Liver (tissue), 9 donors: Measurements from ENCODE around the gene TBC1D9. TPM values are rescaled to one million over a fixed set of nuclear protein-coding genes. Genes with fewer than 3 reads are reported as not detected.

Source experiments
- DNase-seq: peaks from one replicate; pipeline ENCODE4 v3.0.0-alpha.2; 2017; ENCODE audit warnings: low spot score
- H3K27ac ChIP-seq, 2 donors: one replicate each; pipeline ENCODE4 v1.7.0; 2013; ENCODE audit warnings: inconsistent platforms in 2 of 2, low read length in 2 of 2, control low read depth in 1 of 2, low read depth in 1 of 2, mild to moderate bottlenecking in 1 of 2
- H3K27me3 ChIP-seq, 4 donors: one replicate each; pipeline versions ENCODE4 v1.6.1 to v1.7.0; 2013; ENCODE audit warnings: low read length in 3 of 4, inconsistent platforms in 1 of 4, mild to moderate bottlenecking in 1 of 4, moderate library complexity in 1 of 4; ENCODE audit not compliant: control insufficient read depth in 4 of 4, insufficient read depth in 4 of 4
- H3K36me3 ChIP-seq, 4 donors: one replicate each; pipeline versions ENCODE4 v1.6.1 to v1.7.0; 2013; ENCODE audit warnings: low read length in 3 of 4, mild to moderate bottlenecking in 3 of 4, low read depth in 1 of 4, moderate library complexity in 1 of 4; ENCODE audit not compliant: control insufficient read depth in 4 of 4, insufficient read depth in 3 of 4
- H3K4me1 ChIP-seq, 4 donors: one replicate each; pipeline versions ENCODE4 v1.6.1 to v1.7.0; 2013; ENCODE audit warnings: low read length in 3 of 4, mild to moderate bottlenecking in 3 of 4, moderate library complexity in 1 of 4; ENCODE audit not compliant: control insufficient read depth in 4 of 4, insufficient read depth in 4 of 4
- H3K4me3 ChIP-seq, 3 donors: one replicate each; pipeline versions ENCODE4 v1.6.1 to v1.7.0; 2013; ENCODE audit warnings: low read length in 3 of 3, control low read depth in 1 of 3, low read depth in 1 of 3, mild to moderate bottlenecking in 1 of 3
- H3K9ac ChIP-seq, 2 donors: one replicate each; pipeline ENCODE4 v1.7.0; 2013; ENCODE audit warnings: low read length in 2 of 2, mild to moderate bottlenecking in 2 of 2, moderate library complexity in 2 of 2, control low read depth in 1 of 2, low read depth in 1 of 2
- H3K9me3 ChIP-seq, 4 donors: one replicate each; pipeline versions ENCODE4 v1.6.1 to v1.7.0; 2013; ENCODE audit warnings: low read length in 3 of 4; ENCODE audit not compliant: control insufficient read depth in 4 of 4
- EGR1 ChIP-seq, 2 donors: IDR thresholded peaks; 2 replicates each; pipeline ENCODE4 v1.6.1; 2016 to 2018; ENCODE audit warnings: antibody characterized with exemption in 2 of 2, low read depth in 2 of 2
- FOXA1 ChIP-seq: IDR thresholded peaks from 2 replicates; pipeline ENCODE4 v1.6.1; 2016; ENCODE audit warnings: antibody characterized with exemption
- GABPA ChIP-seq, 2 donors: IDR thresholded peaks in 1 of 2; conservative IDR thresholded peaks in 1 of 2; 2 replicates each; pipeline ENCODE4 v1.6.1; 2016; ENCODE audit warnings: antibody characterized with exemption in 2 of 2, mild to moderate bottlenecking in 1 of 2, moderate library complexity in 1 of 2
- HNF4A ChIP-seq, 2 donors: conservative IDR thresholded peaks; 2 replicates each; pipeline ENCODE4 v1.6.1; 2016; ENCODE audit warnings: antibody characterized with exemption in 2 of 2, mild to moderate bottlenecking in 2 of 2
- HNF4G ChIP-seq: IDR thresholded peaks from 2 replicates; pipeline ENCODE4 v1.6.1; 2016; ENCODE audit warnings: antibody characterized with exemption
- RAD21 ChIP-seq, 2 donors: IDR thresholded peaks; 2 replicates each; pipeline ENCODE4 v1.6.1; 2016; ENCODE audit warnings: antibody characterized with exemption in 2 of 2, mild to moderate bottlenecking in 2 of 2
- RXRA ChIP-seq, 2 donors: IDR thresholded peaks; 2 replicates each; pipeline ENCODE4 v1.6.1; 2017 to 2018; ENCODE audit warnings: antibody characterized with exemption in 2 of 2, mild to moderate bottlenecking in 1 of 2
- SP1 ChIP-seq: IDR thresholded peaks from 2 replicates; pipeline ENCODE4 v1.6.1; 2018; ENCODE audit warnings: antibody characterized with exemption, mild to moderate bottlenecking
- TAF1 ChIP-seq: conservative IDR thresholded peaks from 2 replicates; pipeline ENCODE4 v1.6.1; 2016; ENCODE audit warnings: antibody characterized with exemption, mild to moderate bottlenecking
- YY1 ChIP-seq: IDR thresholded peaks from 2 replicates; pipeline ENCODE4 v1.6.1; 2016; ENCODE audit warnings: antibody characterized with exemption, mild to moderate bottlenecking
- WGBS: extraction: QIAGEN DNeasy Blood & Tissue Kit; methylation state at CpG from one replicate; pipeline ENCODE4 v1.1.7; 2013; 5-methylcytosine and 5-hydroxymethylcytosine counted together
- polyA plus RNA-seq, 2 donors: library from polyadenylated mRNA; stranded (reverse) in 1 of 2; unstranded in 1 of 2; fragments of 200-250 nt in 1 of 2; fragments of >200 nt in 1 of 2; fragmentation: Nextera tagmentation in 1 of 2; extraction: Ambion mirVana in 1 of 2; gene quantifications; one replicate each; pipeline versions ENCODE4 v1.2.1 to v1.2.3, GENCODE V29; 2013 to 2015
- total RNA-seq, 2 donors: library from RNA; depleted of rRNA; stranded (reverse); fragments of >200 nt; gene quantifications; one replicate each; pipeline ENCODE4 v1.2.3, GENCODE V29; 2014
- TF ChIP-seq, protein P1 (sequence below): IDR thresholded peaks from 2 replicates; pipeline ENCODE4 v1.6.1; 2016; ENCODE audit warnings: antibody characterized with exemption
- TF ChIP-seq, protein P2 (sequence below): IDR thresholded peaks from 2 replicates; pipeline ENCODE4 v1.6.1; 2016; ENCODE audit warnings: antibody characterized with exemption, mild to moderate bottlenecking
- TF ChIP-seq, protein P3 (sequence below): IDR thresholded peaks from 2 replicates; pipeline ENCODE4 v1.6.1; 2016; ENCODE audit warnings: antibody characterized with exemption
- TF ChIP-seq, protein P4 (sequence below): IDR thresholded peaks from 2 replicates; pipeline ENCODE4 v1.6.1; 2016; ENCODE audit warnings: antibody characterized with exemption
- TF ChIP-seq, protein P5 (sequence below): fragments of 150-350 bp; IDR thresholded peaks from 2 replicates; pipeline ENCODE4 v1.5.1; 2017; ENCODE audit warnings: improper control_type of control experiment, low read depth, low read length; ENCODE audit not compliant: missing input control
- donor health status: healthy.
- donor health status: healthy.
- donor health status: healthy.
- donor health status: healthy.
- donor health status: healthy.

TBC1D9 gene
- total and polyA plus RNA-seq, 4 donors: 1.4 to 8.5 (median 6.3) TPM

DNA sequence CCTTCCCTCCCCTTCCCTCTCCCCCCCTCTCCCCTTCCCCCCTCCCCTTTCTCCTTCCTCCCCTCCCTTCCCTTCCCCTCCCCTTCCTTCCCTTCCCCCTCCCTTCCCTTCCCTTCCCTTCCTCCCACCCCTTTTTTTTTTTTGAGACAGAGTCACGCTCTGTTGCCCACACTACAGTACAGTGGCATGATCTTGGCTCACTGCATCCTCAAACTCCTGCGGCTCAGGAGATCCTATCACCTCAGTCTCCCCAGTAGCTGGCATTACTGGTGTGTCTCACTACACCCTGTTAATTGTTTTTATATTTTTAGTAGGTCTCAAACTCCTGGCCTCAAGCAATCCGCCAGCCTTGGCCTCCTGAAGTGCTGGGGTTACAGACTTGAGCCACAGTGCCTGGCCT is 66.6 kb downstream of the TBC1D9 start:
- Histone ChIP-seq H3K4me1 (no peaks in the 10 kb centered on the region), H3K9ac (no peak overlapping the region), H3K27me3 (no peaks in the 10 kb centered on the region), H3K9me3 (no peaks in the 10 kb centered on the region), H3K36me3 (peaks cover 0 to 2% (median 0%) of the 10 kb centered on the region in 4 donors), H3K27ac (no peak overlapping the region), H3K4me3 (no peak overlapping the region)
- DNase-seq: no peak
- no peak for TF ChIP-seq YY1
- TF ChIP-seq RXRA (IDR thresholded peaks at IDR 0.05): no peak
- no peak for TF ChIP-seq HNF4G
- TF ChIP-seq, protein P1, sequence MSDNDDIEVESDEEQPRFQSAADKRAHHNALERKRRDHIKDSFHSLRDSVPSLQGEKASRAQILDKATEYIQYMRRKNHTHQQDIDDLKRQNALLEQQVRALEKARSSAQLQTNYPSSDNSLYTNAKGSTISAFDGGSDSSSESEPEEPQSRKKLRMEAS: no peak
- TF ChIP-seq, protein P2, sequence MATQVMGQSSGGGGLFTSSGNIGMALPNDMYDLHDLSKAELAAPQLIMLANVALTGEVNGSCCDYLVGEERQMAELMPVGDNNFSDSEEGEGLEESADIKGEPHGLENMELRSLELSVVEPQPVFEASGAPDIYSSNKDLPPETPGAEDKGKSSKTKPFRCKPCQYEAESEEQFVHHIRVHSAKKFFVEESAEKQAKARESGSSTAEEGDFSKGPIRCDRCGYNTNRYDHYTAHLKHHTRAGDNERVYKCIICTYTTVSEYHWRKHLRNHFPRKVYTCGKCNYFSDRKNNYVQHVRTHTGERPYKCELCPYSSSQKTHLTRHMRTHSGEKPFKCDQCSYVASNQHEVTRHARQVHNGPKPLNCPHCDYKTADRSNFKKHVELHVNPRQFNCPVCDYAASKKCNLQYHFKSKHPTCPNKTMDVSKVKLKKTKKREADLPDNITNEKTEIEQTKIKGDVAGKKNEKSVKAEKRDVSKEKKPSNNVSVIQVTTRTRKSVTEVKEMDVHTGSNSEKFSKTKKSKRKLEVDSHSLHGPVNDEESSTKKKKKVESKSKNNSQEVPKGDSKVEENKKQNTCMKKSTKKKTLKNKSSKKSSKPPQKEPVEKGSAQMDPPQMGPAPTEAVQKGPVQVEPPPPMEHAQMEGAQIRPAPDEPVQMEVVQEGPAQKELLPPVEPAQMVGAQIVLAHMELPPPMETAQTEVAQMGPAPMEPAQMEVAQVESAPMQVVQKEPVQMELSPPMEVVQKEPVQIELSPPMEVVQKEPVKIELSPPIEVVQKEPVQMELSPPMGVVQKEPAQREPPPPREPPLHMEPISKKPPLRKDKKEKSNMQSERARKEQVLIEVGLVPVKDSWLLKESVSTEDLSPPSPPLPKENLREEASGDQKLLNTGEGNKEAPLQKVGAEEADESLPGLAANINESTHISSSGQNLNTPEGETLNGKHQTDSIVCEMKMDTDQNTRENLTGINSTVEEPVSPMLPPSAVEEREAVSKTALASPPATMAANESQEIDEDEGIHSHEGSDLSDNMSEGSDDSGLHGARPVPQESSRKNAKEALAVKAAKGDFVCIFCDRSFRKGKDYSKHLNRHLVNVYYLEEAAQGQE: no peak
- TF ChIP-seq, protein P3, sequence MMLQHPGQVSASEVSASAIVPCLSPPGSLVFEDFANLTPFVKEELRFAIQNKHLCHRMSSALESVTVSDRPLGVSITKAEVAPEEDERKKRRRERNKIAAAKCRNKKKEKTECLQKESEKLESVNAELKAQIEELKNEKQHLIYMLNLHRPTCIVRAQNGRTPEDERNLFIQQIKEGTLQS: no peak
- no peak for TF ChIP-seq GABPA (IDR thresholded peaks at IDR 0.05 in 1 of 2, conservative IDR thresholded peaks at IDR 0.05 in 1 of 2)
- TF ChIP-seq, protein P4, sequence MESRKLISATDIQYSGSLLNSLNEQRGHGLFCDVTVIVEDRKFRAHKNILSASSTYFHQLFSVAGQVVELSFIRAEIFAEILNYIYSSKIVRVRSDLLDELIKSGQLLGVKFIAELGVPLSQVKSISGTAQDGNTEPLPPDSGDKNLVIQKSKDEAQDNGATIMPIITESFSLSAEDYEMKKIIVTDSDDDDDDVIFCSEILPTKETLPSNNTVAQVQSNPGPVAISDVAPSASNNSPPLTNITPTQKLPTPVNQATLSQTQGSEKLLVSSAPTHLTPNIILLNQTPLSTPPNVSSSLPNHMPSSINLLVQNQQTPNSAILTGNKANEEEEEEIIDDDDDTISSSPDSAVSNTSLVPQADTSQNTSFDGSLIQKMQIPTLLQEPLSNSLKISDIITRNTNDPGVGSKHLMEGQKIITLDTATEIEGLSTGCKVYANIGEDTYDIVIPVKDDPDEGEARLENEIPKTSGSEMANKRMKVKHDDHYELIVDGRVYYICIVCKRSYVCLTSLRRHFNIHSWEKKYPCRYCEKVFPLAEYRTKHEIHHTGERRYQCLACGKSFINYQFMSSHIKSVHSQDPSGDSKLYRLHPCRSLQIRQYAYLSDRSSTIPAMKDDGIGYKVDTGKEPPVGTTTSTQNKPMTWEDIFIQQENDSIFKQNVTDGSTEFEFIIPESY: no peak
- no peak for TF ChIP-seq EGR1 (IDR thresholded peaks at IDR 0.05; ENCODE audit: low read depth in 2 of 2)
- TF ChIP-seq HNF4A (conservative IDR thresholded peaks at IDR 0.05): no peak
- no peak for TF ChIP-seq RAD21 (IDR thresholded peaks at IDR 0.05)
- TF ChIP-seq SP1: no peak
- no peak for TF ChIP-seq FOXA1
- 89% methylated on average over 3 of the region's 3 CpGs for WGBS

DNA sequence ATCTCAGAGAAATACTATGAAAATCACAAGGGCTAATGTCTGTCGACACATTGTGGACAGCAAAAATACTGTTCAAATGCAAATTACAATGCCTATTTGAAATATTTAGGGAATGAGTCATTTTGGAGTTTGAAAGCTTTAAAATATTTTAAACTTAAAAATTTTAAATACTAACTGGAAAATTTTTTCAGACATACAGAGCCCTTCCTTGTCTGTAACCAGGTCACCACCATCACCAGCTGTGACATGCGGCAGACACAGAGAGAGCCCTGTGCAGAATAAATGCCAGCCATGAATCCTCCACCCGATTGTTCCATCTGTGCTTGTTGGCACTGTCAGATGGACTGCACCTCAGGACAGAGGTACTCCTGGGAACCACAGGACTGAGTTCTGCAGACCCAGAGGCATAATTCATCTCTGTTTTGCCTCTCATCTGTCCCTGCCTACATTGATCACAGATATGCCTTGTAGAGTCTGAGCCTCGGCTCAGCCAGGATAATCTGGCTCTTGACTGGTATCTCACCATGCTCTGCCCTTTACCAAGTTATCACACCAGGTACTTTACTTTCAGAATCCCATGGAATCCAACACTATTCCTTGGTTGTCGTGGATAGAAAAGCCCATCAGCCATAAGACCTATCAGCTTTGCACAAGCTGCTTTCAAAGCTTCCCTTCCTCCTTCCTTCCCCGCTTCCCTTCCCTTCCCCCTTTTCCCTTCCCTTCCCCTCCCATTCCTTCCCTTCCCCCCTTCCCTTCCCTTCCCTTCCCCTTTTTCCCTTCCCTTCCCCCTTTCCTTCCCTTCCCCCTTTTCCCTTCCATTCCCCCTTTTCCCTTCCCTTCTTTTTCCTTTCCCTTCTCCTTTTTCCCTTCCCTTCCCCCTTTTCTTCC is 67.2 kb downstream of the TBC1D9 start:
- no peak for TF ChIP-seq YY1
- no peak for TF ChIP-seq HNF4G
- no peak for TF ChIP-seq RAD21 (IDR thresholded peaks at IDR 0.05)
- TF ChIP-seq, protein P5, sequence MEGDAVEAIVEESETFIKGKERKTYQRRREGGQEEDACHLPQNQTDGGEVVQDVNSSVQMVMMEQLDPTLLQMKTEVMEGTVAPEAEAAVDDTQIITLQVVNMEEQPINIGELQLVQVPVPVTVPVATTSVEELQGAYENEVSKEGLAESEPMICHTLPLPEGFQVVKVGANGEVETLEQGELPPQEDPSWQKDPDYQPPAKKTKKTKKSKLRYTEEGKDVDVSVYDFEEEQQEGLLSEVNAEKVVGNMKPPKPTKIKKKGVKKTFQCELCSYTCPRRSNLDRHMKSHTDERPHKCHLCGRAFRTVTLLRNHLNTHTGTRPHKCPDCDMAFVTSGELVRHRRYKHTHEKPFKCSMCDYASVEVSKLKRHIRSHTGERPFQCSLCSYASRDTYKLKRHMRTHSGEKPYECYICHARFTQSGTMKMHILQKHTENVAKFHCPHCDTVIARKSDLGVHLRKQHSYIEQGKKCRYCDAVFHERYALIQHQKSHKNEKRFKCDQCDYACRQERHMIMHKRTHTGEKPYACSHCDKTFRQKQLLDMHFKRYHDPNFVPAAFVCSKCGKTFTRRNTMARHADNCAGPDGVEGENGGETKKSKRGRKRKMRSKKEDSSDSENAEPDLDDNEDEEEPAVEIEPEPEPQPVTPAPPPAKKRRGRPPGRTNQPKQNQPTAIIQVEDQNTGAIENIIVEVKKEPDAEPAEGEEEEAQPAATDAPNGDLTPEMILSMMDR: no peak
- TF ChIP-seq TAF1: no peak
- TF ChIP-seq, protein P3: no peak
- no peak for TF ChIP-seq RXRA (IDR thresholded peaks at IDR 0.05)
- H3K27ac ChIP-seq: no peak overlapping the region
- 93% methylated on average over 6 of the region's 6 CpGs for WGBS
- no peak overlapping the region for H3K9ac ChIP-seq
- no peaks in the 10 kb centered on the region for H3K9me3 ChIP-seq
- peaks cover 0 to 2% (median 0%) of the 10 kb centered on the region in 4 donors for H3K36me3 ChIP-seq
- no peak for DNase-seq
- H3K4me3 ChIP-seq: no peak overlapping the region
- no peaks in the 10 kb centered on the region for H3K27me3 ChIP-seq
- no peaks in the 10 kb centered on the region for H3K4me1 ChIP-seq
